ENCODE results near the gene CKMT2. TPM values are rescaled to one million over a fixed set of nuclear protein-coding genes. Genes with fewer than 3 reads are reported as not detected.
"Not testable (repeated sequence)": the region's sequence is repeated elsewhere in the genome, so short reads cannot be mapped to it uniquely, and the experiment has no call there.

Gene CKMT2
- total RNA-seq, 1 donor from 2014 or later: not detected

GRCh38 chr5:81242906-81243436 is 9.8 kb downstream of the CKMT2 start:
- intact Hi-C loops (cut with micrococcal nuclease): loop anchor here (2.0 kb wide), 1 partner anchor 44 kb away; no protein-coding TSS in a partner anchor
- H3K36me3 Mint-ChIP-seq (ENCODE audit: low read depth): no peaks in the 10 kb centered on the region
- no peak overlapping the region for H3K4me3 Mint-ChIP-seq (ENCODE audit: low read depth)
- DNase-seq (ENCODE audit: low spot score): no peak
- H3K4me1 Mint-ChIP-seq (ENCODE audit: low read depth): peaks cover 6% of the 10 kb centered on the region
- no peaks in the 10 kb centered on the region for H3K9me3 Mint-ChIP-seq
- H3K27ac Mint-ChIP-seq: no peak overlapping the region
- H3K27me3 Mint-ChIP-seq (ENCODE audit: low read depth): no peaks in the 10 kb centered on the region

GRCh38 chr5:81244451-81244850 is 11.3 kb downstream of the CKMT2 start:
- Mint-ChIP-seq H3K27me3 (ENCODE audit: low read depth) (no peaks in the 10 kb centered on the region), H3K4me3 (ENCODE audit: low read depth) (no peak overlapping the region), H3K36me3 (ENCODE audit: low read depth) (no peaks in the 10 kb centered on the region), H3K9me3 (no peaks in the 10 kb centered on the region), H3K27ac (no peak overlapping the region), H3K4me1 (ENCODE audit: low read depth) (peaks cover 6% of the 10 kb centered on the region)
- DNase-seq (ENCODE audit: low spot score): no peak
- intact Hi-C loops (cut with micrococcal nuclease): no loop called here

GRCh38 chr5:81245871-81246235 is 12.7 kb downstream of the CKMT2 start:
- Mint-ChIP-seq H3K4me1 (ENCODE audit: low read depth) (peaks cover 6% of the 10 kb centered on the region), H3K9me3 (peaks cover 5% of the 10 kb centered on the region), H3K27ac (no peak overlapping the region), H3K4me3 (ENCODE audit: low read depth) (no peak overlapping the region), H3K27me3 (ENCODE audit: low read depth) (no peaks in the 10 kb centered on the region), H3K36me3 (ENCODE audit: low read depth) (no peaks in the 10 kb centered on the region)
- intact Hi-C loops (cut with micrococcal nuclease): no loop called here
- DNase-seq (ENCODE audit: low spot score): no peak

GRCh38 chr5:81246697-81247096 is 13.6 kb downstream of the CKMT2 start:
- H3K4me3 Mint-ChIP-seq (ENCODE audit: low read depth): no peak overlapping the region
- H3K4me1 Mint-ChIP-seq (ENCODE audit: low read depth): peaks cover 6% of the 10 kb centered on the region
- H3K27me3 Mint-ChIP-seq (ENCODE audit: low read depth): no peaks in the 10 kb centered on the region
- no peak overlapping the region for H3K27ac Mint-ChIP-seq
- H3K9me3 Mint-ChIP-seq: peaks cover 5% of the 10 kb centered on the region
- no peak for DNase-seq (ENCODE audit: low spot score)
- intact Hi-C loops (cut with micrococcal nuclease): no loop called here
- no peaks in the 10 kb centered on the region for H3K36me3 Mint-ChIP-seq (ENCODE audit: low read depth)

GRCh38 chr5:81247441-81247972 is 14.4 kb downstream of the CKMT2 start:
- no peak overlapping the region for H3K27ac Mint-ChIP-seq
- no peaks in the 10 kb centered on the region for H3K36me3 Mint-ChIP-seq (ENCODE audit: low read depth)
- peaks cover 5% of the 10 kb centered on the region for H3K9me3 Mint-ChIP-seq
- no peaks in the 10 kb centered on the region for H3K4me1 Mint-ChIP-seq (ENCODE audit: low read depth)
- intact Hi-C loops (cut with micrococcal nuclease): no loop called here
- H3K27me3 Mint-ChIP-seq (ENCODE audit: low read depth): no peaks in the 10 kb centered on the region
- DNase-seq (ENCODE audit: low spot score): no peak
- H3K4me3 Mint-ChIP-seq (ENCODE audit: low read depth): no peak overlapping the region

- Mint-ChIP-seq H3K9me3 (peaks cover 5% of the 10 kb centered on the region), H3K27me3 (ENCODE audit: low read depth) (no peaks in the 10 kb centered on the region), H3K36me3 (ENCODE audit: low read depth) (no peaks in the 10 kb centered on the region), H3K4me1 (ENCODE audit: low read depth) (no peaks in the 10 kb centered on the region), H3K27ac (no peak overlapping the region), H3K4me3 (ENCODE audit: low read depth) (no peak overlapping the region)
- no peak for DNase-seq (ENCODE audit: low spot score)
- intact Hi-C loops (cut with micrococcal nuclease): no loop called here
Observed at GRCh38 chr5:81249240-81249639, 16.1 kb downstream of the CKMT2 start.

GRCh38 chr5:81250004-81250403 is 16.9 kb downstream of the CKMT2 start:
- no peak overlapping the region for H3K27ac Mint-ChIP-seq
- DNase-seq (ENCODE audit: low spot score): no peak
- no peaks in the 10 kb centered on the region for H3K27me3 Mint-ChIP-seq (ENCODE audit: low read depth)
- no peaks in the 10 kb centered on the region for H3K36me3 Mint-ChIP-seq (ENCODE audit: low read depth)
- peaks cover 5% of the 10 kb centered on the region for H3K9me3 Mint-ChIP-seq
- no peaks in the 10 kb centered on the region for H3K4me1 Mint-ChIP-seq (ENCODE audit: low read depth)
- H3K4me3 Mint-ChIP-seq (ENCODE audit: low read depth): no peak overlapping the region
- intact Hi-C loops (cut with micrococcal nuclease): no loop called here

GRCh38 chr5:81251922-81252321 is 18.8 kb downstream of the CKMT2 start:
- no peak overlapping the region for H3K27ac Mint-ChIP-seq
- no peaks in the 10 kb centered on the region for H3K27me3 Mint-ChIP-seq (ENCODE audit: low read depth)
- intact Hi-C loops (cut with micrococcal nuclease): no loop called here
- no peaks in the 10 kb centered on the region for H3K36me3 Mint-ChIP-seq (ENCODE audit: low read depth)
- peaks cover 5% of the 10 kb centered on the region for H3K9me3 Mint-ChIP-seq
- DNase-seq (ENCODE audit: low spot score): no peak
- no peak overlapping the region for H3K4me3 Mint-ChIP-seq (ENCODE audit: low read depth)
- peaks cover 3% of the 10 kb centered on the region for H3K4me1 Mint-ChIP-seq (ENCODE audit: low read depth)

GRCh38 chr5:81252904-81253303 is 19.8 kb downstream of the CKMT2 start:
- Mint-ChIP-seq H3K27ac (no peak overlapping the region), H3K4me1 (ENCODE audit: low read depth) (peaks cover 3% of the 10 kb centered on the region), H3K4me3 (ENCODE audit: low read depth) (no peak overlapping the region), H3K9me3 (peaks cover 5% of the 10 kb centered on the region), H3K27me3 (ENCODE audit: low read depth) (no peaks in the 10 kb centered on the region), H3K36me3 (ENCODE audit: low read depth) (no peaks in the 10 kb centered on the region)
- intact Hi-C loops (cut with micrococcal nuclease): no loop called here
- DNase-seq (ENCODE audit: low spot score): no peak

GRCh38 chr5:81253875-81254274 is 20.8 kb downstream of the CKMT2 start:
- no peak overlapping the region for H3K27ac Mint-ChIP-seq
- H3K4me1 Mint-ChIP-seq (ENCODE audit: low read depth): peaks cover 3% of the 10 kb centered on the region
- peaks cover 5% of the 10 kb centered on the region for H3K9me3 Mint-ChIP-seq
- no peaks in the 10 kb centered on the region for H3K36me3 Mint-ChIP-seq (ENCODE audit: low read depth)
- H3K4me3 Mint-ChIP-seq (ENCODE audit: low read depth): no peak overlapping the region
- intact Hi-C loops (cut with micrococcal nuclease): no loop called here
- H3K27me3 Mint-ChIP-seq (ENCODE audit: low read depth): no peaks in the 10 kb centered on the region
- no peak for DNase-seq (ENCODE audit: low spot score)

- Mint-ChIP-seq H3K27me3 (ENCODE audit: low read depth) (no peaks in the 10 kb centered on the region), H3K9me3 (peaks cover 7% of the 10 kb centered on the region), H3K4me1 (ENCODE audit: low read depth) (peaks cover 3% of the 10 kb centered on the region), H3K4me3 (ENCODE audit: low read depth) (no peak overlapping the region), H3K27ac (no peak overlapping the region), H3K36me3 (ENCODE audit: low read depth) (peaks cover 6% of the 10 kb centered on the region)
- intact Hi-C loops (cut with micrococcal nuclease): no loop called here
- no peak for DNase-seq (ENCODE audit: low spot score)
Observed at GRCh38 chr5:81254886-81255559, 21.9 kb downstream of the CKMT2 start.

GRCh38 chr5:81256766-81257165 is 23.6 kb downstream of the CKMT2 start:
- intact Hi-C loops (cut with micrococcal nuclease): no loop called here
- Mint-ChIP-seq H3K27ac (no peak overlapping the region), H3K4me3 (ENCODE audit: low read depth) (no peak overlapping the region), H3K36me3 (ENCODE audit: low read depth) (peaks cover 9% of the 10 kb centered on the region), H3K9me3 (peaks cover 19% of the 10 kb centered on the region), H3K4me1 (ENCODE audit: low read depth) (peaks cover 3% of the 10 kb centered on the region), H3K27me3 (ENCODE audit: low read depth) (no peaks in the 10 kb centered on the region)
- DNase-seq (ENCODE audit: low spot score): no peak

GRCh38 chr5:81262796-81263195 is 29.7 kb downstream of the CKMT2 start:
- DNase-seq (ENCODE audit: low spot score); H3K27ac Mint-ChIP-seq; H3K27me3 Mint-ChIP-seq (ENCODE audit: low read depth); H3K4me3 Mint-ChIP-seq (ENCODE audit: low read depth); H3K4me1 Mint-ChIP-seq (ENCODE audit: low read depth); intact Hi-C loops (cut with micrococcal nuclease): not testable (repeated sequence)
- Mint-ChIP-seq H3K9me3 (peaks cover 31% of the 10 kb centered on the region), H3K36me3 (ENCODE audit: low read depth) (peaks cover 13% of the 10 kb centered on the region)

All from activated T-helper 2 cell treated with anti-CD3 and anti-CD28 coated beads, Interferon-gamma antibody, Interleukin-2, Interleukin-4, amounts not matched to agents 10 μg/mL and 5 μg/mL and 100 μg/mL, durations not matched to agents 14 hours and 24 hours and 36 hours (primary cell).